Heart left ventricle (tissue), 16 donors: ENCODE data around the gene SLC5A6. TPM values are rescaled to one million over a fixed set of nuclear protein-coding genes. Genes with fewer than 3 reads are reported as not detected.

Experiments
- ATAC-seq, 4 donors: fragments of 200-7000 bp; cut with Tn5 transposase; one replicate each; pipeline ENCODE4 v1.9.1; 2020 to 2022; ENCODE audit warnings: moderate library complexity in 4 of 4, mild to moderate bottlenecking in 3 of 4, moderate number of reproducible peaks in 1 of 4
- DNase-seq, 5 donors: peaks; one replicate each; pipeline ENCODE4 v3.0.0-alpha.2; 2020
- H3K27ac ChIP-seq, 12 donors: fragments of 200-600 bp; sonication (generic) in 4 of 12; one replicate each; pipeline versions ENCODE4 v1.5.0 to v1.8.0; 2016 to 2022; ENCODE audit warnings: mild to moderate bottlenecking in 2 of 12
- H3K27me3 ChIP-seq, 9 donors: fragments of 200-600 bp; sonication (generic) in 2 of 9; one replicate each; pipeline versions ENCODE4 v1.5.1 to v1.8.0; 2016 to 2022; ENCODE audit warnings: mild to moderate bottlenecking in 3 of 9
- H3K36me3 ChIP-seq, 9 donors: fragments of 200-600 bp; sonication (generic) in 2 of 9; one replicate each; pipeline versions ENCODE4 v1.5.0 to v1.8.0; 2018 to 2022; ENCODE audit warnings: mild to moderate bottlenecking in 2 of 9
- H3K4me1 ChIP-seq, 12 donors: fragments of 200-600 bp; sonication (generic) in 4 of 12; one replicate each; pipeline versions ENCODE4 v1.5.0 to v1.8.0; 2016 to 2022; ENCODE audit warnings: mild to moderate bottlenecking in 3 of 12
- H3K4me3 ChIP-seq, 12 donors: fragments of 200-600 bp; sonication (generic) in 4 of 12; one replicate each; pipeline versions ENCODE4 v1.5.0 to v1.8.0; 2017 to 2022; ENCODE audit warnings: mild to moderate bottlenecking in 9 of 12, moderate library complexity in 4 of 12
- H3K9me3 ChIP-seq, 12 donors: fragments of 200-600 bp; sonication (generic) in 4 of 12; one replicate each; pipeline versions ENCODE4 v1.5.0 to v1.8.0; 2016 to 2022; ENCODE audit warnings: mild to moderate bottlenecking in 1 of 12
- CTCF ChIP-seq, 12 donors: fragments of 200-600 bp; sonication (generic) in 4 of 12; IDR thresholded peaks; one replicate each; pipeline versions ENCODE4 v1.5.0 to v1.8.0; 2018 to 2022; ENCODE audit warnings: antibody characterized with exemption in 12 of 12, mild to moderate bottlenecking in 5 of 12
- POLR2A ChIP-seq, 2 donors: fragments of 450-650 bp; IDR thresholded peaks; one replicate each; pipeline ENCODE4 v1.6.1; 2017; ENCODE audit warnings: antibody characterized with exemption in 2 of 2, mild to moderate bottlenecking in 2 of 2, moderate library complexity in 2 of 2
- WGBS, 4 donors: extraction: QIAGEN DNeasy Blood & Tissue Kit in 2 of 4; methylation state at CpG; one replicate each; pipeline versions ENCODE4 v1.1.5 to v1.1.7; 2013 to 2018; 5-methylcytosine and 5-hydroxymethylcytosine counted together
- intact Hi-C, 10 donors: fragments of 100-400 bp; cut with DNase I; formaldehyde crosslinking; loops; one replicate each; pipeline versions ENCODE4 v1.11.1 to v1.14.2; 2022
- polyA plus RNA-seq, 2 donors: library from polyadenylated mRNA; stranded (reverse); fragments of 200-250 nt; gene quantifications; one replicate each; pipeline ENCODE4 v1.2.3, GENCODE V29; 2013
- total RNA-seq, 9 donors: library from RNA; depleted of rRNA in 2 of 9; stranded (reverse); fragments of >200 nt in 2 of 9; fragmentation: NEBNext Ultra II Directional in 3 of 9; extraction: Animal tissue kit (Norgen Biotek cat#: 25700) in 3 of 9; gene quantifications; one replicate each; pipeline versions ENCODE4 v1.1.0 to v1.2.4, GENCODE V29; 2016 to 2023
- donor health status: ischemic (EF 13 %, LVEDD 7.1; RV severe dilation, severe dysfunction).
- donor health status: healthy with polysubstance abuse.
- donor health status: DM: no; HTN: yes; CAD: no.
- donor health status: DM: no; HTN: no; CAD: no.
- donor health status: ischemic (EF 25% LVEDD 6.9; RV normal size, moderate dysfunction).
- donor health status: ischemic (EF 25% LVEDD 5.7; RV mildly dilated, moderate dysfunction).
- donor health status: healthy.
- donor health status: DM: yes; HTN: yes; CAD: no.
- donor health status: ischemic (EF 35%, LVEDD 5.7; RV mildly dilated, moderate dysfunction).
- donor health status: nonischemic (EF 11% LVEDD 7.7; RV severe dilation, severe dysfunction).
- donor health status: DM: yes; HTN: yes; CAD: no.
- donor health status: PGD.
- donor health status: ischemic (EF 29% LVEDD 5.4; RV normal size, mild dysfunction).
- donor health status: nonischemic (EF 23%, LVEDD 6.1; RV moderate dilation, normal function).

Gene SLC5A6
- total and polyA plus RNA-seq, 11 donors = 6.3 to 37.7 (median 10.3) TPM

- 93 to 95% (median 94%) methylated on average over 7 to 9 of the region's 9 CpGs for WGBS, 4 donors
- no peak for ATAC-seq
- H3K4me3 ChIP-seq = no peak overlapping the region
- H3K9me3 ChIP-seq = no peaks in the 10 kb centered on the region
- H3K27me3 ChIP-seq = no peaks in the 10 kb centered on the region
- no peak overlapping the region for H3K27ac ChIP-seq
- intact Hi-C loops = no loop called here
- no peak for DNase-seq
- peaks cover 0 to 84% (median 74%) of the 10 kb centered on the region in 9 donors for H3K36me3 ChIP-seq
- no peak for TF ChIP-seq CTCF (IDR thresholded peaks at IDR 0.05)
- no peak for TF ChIP-seq POLR2A (IDR thresholded peaks at IDR 0.05)
- no peaks in the 10 kb centered on the region for H3K4me1 ChIP-seq
Measured at GRCh38 chr2:27203741-27204140, 8.3 kb downstream of the SLC5A6 start.

GRCh38 chr2:27202854-27203253, 9.2 kb downstream of the SLC5A6 start:
- intact Hi-C loops = no loop called here
- Histone ChIP-seq H3K27me3 (no peaks in the 10 kb centered on the region), H3K4me1 (no peaks in the 10 kb centered on the region), H3K4me3 (no peak overlapping the region), H3K27ac (no peak overlapping the region), H3K9me3 (no peaks in the 10 kb centered on the region), H3K36me3 (peaks cover 0 to 75% (median 65%) of the 10 kb centered on the region in 9 donors)
- TF ChIP-seq CTCF (IDR thresholded peaks at IDR 0.05) = no peak
- no peak for TF ChIP-seq POLR2A (IDR thresholded peaks at IDR 0.05)
- ATAC-seq (no peak), DNase-seq (no peak)
- WGBS, 4 donors = 79 to 91% (median 88%) methylated on average over 2 of the region's 2 CpGs

- Histone ChIP-seq H3K9me3 (no peaks in the 10 kb centered on the region), H3K4me1 (no peaks in the 10 kb centered on the region), H3K27me3 (no peaks in the 10 kb centered on the region), H3K36me3 (peaks cover 0 to 64% (median 53%) of the 10 kb centered on the region in 9 donors), H3K27ac (no peak overlapping the region), H3K4me3 (no peak overlapping the region)
- no peak for DNase-seq
- intact Hi-C loops = no loop called here
- 72 to 89% (median 84%) methylated on average over 6 to 7 of the region's 7 CpGs for WGBS, 4 donors
- peak in 1 of 4 donors; percentile 67 for ATAC-seq
- TF ChIP-seq POLR2A (IDR thresholded peaks at IDR 0.05) (no peak), CTCF (IDR thresholded peaks at IDR 0.05) (no peak)
Measured at GRCh38 chr2:27201675-27202074, 10.4 kb downstream of the SLC5A6 start.

GRCh38 chr2:27199241-27199640, 12.8 kb downstream of the SLC5A6 start:
- TF ChIP-seq POLR2A (IDR thresholded peaks at IDR 0.05) (no peak), CTCF (IDR thresholded peaks at IDR 0.05) (no peak)
- H3K36me3 ChIP-seq = peaks cover 0 to 39% (median 31%) of the 10 kb centered on the region in 9 donors
- no peaks in the 10 kb centered on the region for H3K9me3 ChIP-seq
- no peaks in the 10 kb centered on the region for H3K27me3 ChIP-seq
- intact Hi-C loops = loop anchor here in 2 of 10 donors (10.0 kb wide), 1 partner anchor 234 kb away; no protein-coding TSS in a partner anchor
- H3K4me3 ChIP-seq = no peak overlapping the region
- no peak for DNase-seq
- WGBS, 4 donors = 65 to 89% (median 75%) methylated on average over 2 of the region's 2 CpGs
- no peak for ATAC-seq
- H3K4me1 ChIP-seq = no peaks in the 10 kb centered on the region
- no peak overlapping the region for H3K27ac ChIP-seq
